Activated CD4-positive, alpha-beta T cell treated with anti-CD3 and anti-CD28 coated beads, Interleukin-2, amount 10 ng/mL, durations not matched to agents 7 days and 5 days (primary cell): ENCODE measurements around the gene AGBL1. TPM values are rescaled to one million over a fixed set of nuclear protein-coding genes. Genes with fewer than 3 reads are reported as not detected.
A peak's percentile ranks its signal among the peaks of the same experiment; 100 is the strongest.

Experiments
- CTCF ChIA-PET: fragments of 350-600 bp; sonication (Branson Sonifier 250); formaldehyde crosslinking; loops from one replicate; lab custom pipeline; 2021; ENCODE audit warnings: antibody characterized with exemption; lab: Charles Lee
- POLR2A ChIA-PET: fragments of 350-600 bp; sonication (Branson Sonifier 250); formaldehyde crosslinking; loops from one replicate; lab custom pipeline; 2021; ENCODE audit warnings: antibody characterized with exemption; lab: Charles Lee
- DNase-seq: peaks from one replicate; pipeline ENCODE4 v3.0.0-alpha.2; 2020
- H3K27ac Mint-ChIP-seq: one replicate; pipeline ENCODE4 v1.8.0; 2021; ENCODE audit warnings: mild to moderate bottlenecking, moderate library complexity, mixed read lengths
- H3K27me3 Mint-ChIP-seq: one replicate; pipeline ENCODE4 v1.8.0; 2021; ENCODE audit warnings: mixed read lengths
- H3K36me3 Mint-ChIP-seq: one replicate; pipeline ENCODE4 v1.8.0; 2021; ENCODE audit warnings: low read depth, mixed read lengths
- H3K4me1 Mint-ChIP-seq: one replicate; pipeline ENCODE4 v1.8.0; 2021; ENCODE audit warnings: mixed read lengths
- H3K4me3 Mint-ChIP-seq: one replicate; pipeline ENCODE4 v1.8.0; 2021; ENCODE audit warnings: mild to moderate bottlenecking, moderate library complexity, mixed read lengths
- H3K9me3 Mint-ChIP-seq: one replicate; pipeline ENCODE4 v1.8.0; 2021; ENCODE audit warnings: mixed read lengths
- total RNA-seq, 2 experiments: library from RNA; stranded (reverse); gene quantifications; one replicate each; pipeline ENCODE4 v1.2.3, GENCODE V29; 2021

Gene AGBL1
- total RNA-seq, 2 experiments from 2014 or later: not detected

DNA sequence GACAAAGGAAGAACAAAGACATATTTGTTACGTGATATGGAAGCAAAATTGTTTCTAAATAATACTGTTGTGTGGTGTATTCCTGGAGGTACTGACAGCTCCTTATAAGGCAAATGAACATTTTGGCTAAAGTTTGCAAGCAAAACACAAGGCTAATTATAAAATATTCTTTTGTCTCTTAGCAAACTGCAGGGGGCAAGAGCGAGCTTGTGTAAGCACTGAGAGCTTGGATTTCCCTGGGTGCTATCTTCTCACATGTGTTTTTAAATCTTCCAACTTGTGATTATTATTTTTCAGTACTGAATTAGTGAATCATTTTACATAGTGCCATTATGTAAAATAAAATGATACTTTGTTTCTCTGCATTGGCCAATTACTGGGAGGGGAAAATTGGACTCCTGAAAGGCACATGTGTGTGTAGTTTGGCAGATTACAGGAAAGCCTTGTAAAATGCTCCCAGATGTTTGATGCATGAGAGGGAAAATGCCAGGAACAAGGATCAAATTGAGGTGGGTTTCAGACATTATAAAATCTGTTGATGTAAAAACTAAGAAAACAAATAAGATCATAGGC is 611.5 kb downstream of the AGBL1 start:
- Mint-ChIP-seq H3K36me3 (no peaks in the 10 kb centered on the region), H3K27me3 (peaks cover 1% of the 10 kb centered on the region), H3K4me3 (no peak overlapping the region), H3K9me3 (peaks cover 5% of the 10 kb centered on the region), H3K27ac (no peak overlapping the region), H3K4me1 (no peaks in the 10 kb centered on the region)
- ChIA-PET POLR2A (no interaction called here), CTCF (no interaction called here)
- DNase-seq: no peak

DNA sequence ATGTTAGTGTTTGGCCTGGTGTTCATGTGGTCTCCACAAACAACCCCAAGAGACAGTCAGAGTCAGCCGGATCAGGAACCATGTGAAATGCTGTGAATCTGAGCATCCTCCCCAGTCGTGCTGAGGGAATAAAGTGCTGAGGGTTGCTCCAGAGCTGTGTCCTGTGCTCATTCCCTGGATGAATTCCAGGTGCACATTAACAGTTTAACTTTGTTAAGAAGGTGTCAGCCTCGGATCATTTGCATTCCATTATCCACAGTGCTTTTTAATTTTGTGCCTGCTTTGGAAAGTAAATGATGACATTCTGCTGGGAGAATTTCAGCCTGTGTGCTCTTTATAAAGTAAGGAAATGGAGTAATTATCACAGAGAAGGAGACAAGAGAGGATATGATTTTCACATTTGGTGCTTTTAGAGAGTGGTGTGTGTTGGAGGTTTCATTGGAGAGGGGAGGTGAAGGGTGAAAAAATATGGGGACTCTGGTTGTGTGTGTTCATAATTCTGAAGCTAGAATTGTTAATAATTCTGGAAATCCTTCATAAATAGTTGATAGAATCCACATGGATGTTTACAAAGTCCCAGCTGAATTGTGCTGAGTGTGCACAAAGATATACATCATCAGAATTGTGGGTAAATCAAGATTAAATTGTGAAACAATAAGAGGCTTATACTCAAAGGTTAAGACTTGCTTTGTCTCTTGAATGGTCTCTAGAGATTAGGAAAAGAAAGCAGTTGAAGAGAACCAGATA is 621.4 kb downstream of the AGBL1 start:
- Mint-ChIP-seq H3K27me3 (no peaks in the 10 kb centered on the region), H3K36me3 (no peaks in the 10 kb centered on the region), H3K27ac (no peak overlapping the region), H3K9me3 (peaks cover 2% of the 10 kb centered on the region), H3K4me3 (no peak overlapping the region), H3K4me1 (no peaks in the 10 kb centered on the region)
- ChIA-PET CTCF (no interaction called here), POLR2A (no interaction called here)
- no peak for DNase-seq

GRCh38 chr15:86701611-86701963 is 621.9 kb downstream of the AGBL1 start:
- no peaks in the 10 kb centered on the region for H3K4me1 Mint-ChIP-seq
- POLR2A ChIA-PET: no interaction called here
- CTCF ChIA-PET: no interaction called here
- H3K27me3 Mint-ChIP-seq: no peaks in the 10 kb centered on the region
- DNase-seq: no peak
- peaks cover 2% of the 10 kb centered on the region for H3K9me3 Mint-ChIP-seq
- no peaks in the 10 kb centered on the region for H3K36me3 Mint-ChIP-seq
- no peak overlapping the region for H3K27ac Mint-ChIP-seq
- H3K4me3 Mint-ChIP-seq: no peak overlapping the region

DNA sequence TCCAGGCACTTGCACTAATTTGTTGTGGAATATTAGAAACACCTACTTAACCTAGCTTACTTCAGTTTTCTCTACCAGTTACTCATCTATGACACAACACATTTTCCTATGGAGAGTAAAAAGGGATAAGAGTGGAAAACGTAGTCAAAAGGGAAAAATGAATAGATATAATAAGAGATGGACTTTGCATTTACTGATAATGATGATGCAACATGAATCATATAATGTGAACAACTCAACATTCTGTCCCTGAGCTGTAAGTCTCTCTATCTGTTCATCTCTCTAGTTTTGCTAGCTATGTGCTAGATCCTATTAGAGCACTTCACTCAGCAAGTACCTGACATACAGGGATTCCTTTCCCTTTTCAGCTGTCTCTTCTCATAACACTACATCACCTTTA is 627.1 kb downstream of the AGBL1 start:
- Mint-ChIP-seq H3K27ac (no peak overlapping the region), H3K9me3 (no peaks in the 10 kb centered on the region), H3K4me1 (no peaks in the 10 kb centered on the region), H3K36me3 (no peaks in the 10 kb centered on the region), H3K27me3 (no peaks in the 10 kb centered on the region), H3K4me3 (no peak overlapping the region)
- ChIA-PET CTCF (interaction anchor here (0.7 kb wide), 1 partner anchor 8 kb away, joined by 3 read pairs; no protein-coding TSS in a partner anchor), POLR2A (no interaction called here)
- no peak for DNase-seq

- no peak for DNase-seq
- Mint-ChIP-seq H3K9me3 (no peaks in the 10 kb centered on the region), H3K27me3 (no peaks in the 10 kb centered on the region), H3K4me3 (no peak overlapping the region), H3K4me1 (no peaks in the 10 kb centered on the region), H3K36me3 (no peaks in the 10 kb centered on the region), H3K27ac (no peak overlapping the region)
- CTCF ChIA-PET: no interaction called here
- POLR2A ChIA-PET: no interaction called here
Measured at GRCh38 chr15:86711476-86711875, 631.8 kb downstream of the AGBL1 start.

- no peaks in the 10 kb centered on the region for H3K9me3 Mint-ChIP-seq
- no peak overlapping the region for H3K27ac Mint-ChIP-seq
- POLR2A ChIA-PET: no interaction called here
- no peaks in the 10 kb centered on the region for H3K4me1 Mint-ChIP-seq
- H3K4me3 Mint-ChIP-seq: no peak overlapping the region
- DNase-seq: no peak
- no peaks in the 10 kb centered on the region for H3K27me3 Mint-ChIP-seq
- H3K36me3 Mint-ChIP-seq: no peaks in the 10 kb centered on the region
- CTCF ChIA-PET: interaction anchor here (1.1 kb wide), 1 partner anchor 8 kb away, joined by 3 read pairs; no protein-coding TSS in a partner anchor
Measured at GRCh38 chr15:86714241-86714640, 634.6 kb downstream of the AGBL1 start.

DNA sequence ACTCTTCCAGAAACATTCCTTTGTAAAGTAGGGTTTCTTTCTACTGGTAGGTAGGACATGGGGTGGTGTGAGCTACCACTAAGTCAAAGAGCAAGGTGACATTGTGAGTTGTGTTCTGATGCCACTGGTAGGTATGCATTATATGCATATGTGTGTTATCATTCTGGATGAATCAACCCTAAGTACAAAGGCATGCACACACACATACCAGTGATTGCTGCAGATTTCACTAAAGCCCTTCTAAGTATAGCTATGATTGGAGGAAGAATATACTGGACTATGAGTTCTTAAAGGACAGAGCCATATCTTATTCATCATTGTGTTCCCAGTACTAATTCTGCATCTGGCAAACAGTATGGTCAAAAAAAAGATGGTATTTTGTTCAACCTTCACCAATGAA is 646.0 kb downstream of the AGBL1 start:
- H3K9me3 Mint-ChIP-seq: peaks cover 5% of the 10 kb centered on the region
- ChIA-PET CTCF (no interaction called here), POLR2A (no interaction called here)

GRCh38 chr15:86735247-86736040 is 655.8 kb downstream of the AGBL1 start:
- Mint-ChIP-seq H3K4me1 (no peaks in the 10 kb centered on the region), H3K36me3 (no peaks in the 10 kb centered on the region), H3K4me3 (no peak overlapping the region), H3K27me3 (no peaks in the 10 kb centered on the region), H3K27ac (no peak overlapping the region), H3K9me3 (peaks cover 3% of the 10 kb centered on the region)
- ChIA-PET CTCF (interaction anchor here (0.7 kb wide), 1 partner anchor 114 kb away, joined by 3 read pairs; no protein-coding TSS in a partner anchor), POLR2A (interaction anchor here (0.6 kb wide), 1 partner anchor 506 kb away, joined by 3 read pairs; no protein-coding TSS in a partner anchor)
- no peak for DNase-seq

More for the DNA sequence above, 646.0 kb downstream of the AGBL1 start:
- Mint-ChIP-seq H3K36me3 (no peaks in the 10 kb centered on the region), H3K4me1 (no peaks in the 10 kb centered on the region), H3K27ac (no peak overlapping the region), H3K4me3 (no peak overlapping the region), H3K27me3 (no peaks in the 10 kb centered on the region)
- no peak for DNase-seq

GRCh38 chr15:86741917-86742316 is 662.2 kb downstream of the AGBL1 start:
- Mint-ChIP-seq H3K4me3 (no peak overlapping the region), H3K9me3 (peaks cover 3% of the 10 kb centered on the region), H3K27ac (no peak overlapping the region), H3K4me1 (no peaks in the 10 kb centered on the region), H3K36me3 (no peaks in the 10 kb centered on the region), H3K27me3 (no peaks in the 10 kb centered on the region)
- ChIA-PET POLR2A (no interaction called here), CTCF (interaction anchor here (2.5 kb wide), 1 partner anchor 117 kb away, joined by 21 read pairs; no protein-coding TSS in a partner anchor)
- no peak for DNase-seq

DNA sequence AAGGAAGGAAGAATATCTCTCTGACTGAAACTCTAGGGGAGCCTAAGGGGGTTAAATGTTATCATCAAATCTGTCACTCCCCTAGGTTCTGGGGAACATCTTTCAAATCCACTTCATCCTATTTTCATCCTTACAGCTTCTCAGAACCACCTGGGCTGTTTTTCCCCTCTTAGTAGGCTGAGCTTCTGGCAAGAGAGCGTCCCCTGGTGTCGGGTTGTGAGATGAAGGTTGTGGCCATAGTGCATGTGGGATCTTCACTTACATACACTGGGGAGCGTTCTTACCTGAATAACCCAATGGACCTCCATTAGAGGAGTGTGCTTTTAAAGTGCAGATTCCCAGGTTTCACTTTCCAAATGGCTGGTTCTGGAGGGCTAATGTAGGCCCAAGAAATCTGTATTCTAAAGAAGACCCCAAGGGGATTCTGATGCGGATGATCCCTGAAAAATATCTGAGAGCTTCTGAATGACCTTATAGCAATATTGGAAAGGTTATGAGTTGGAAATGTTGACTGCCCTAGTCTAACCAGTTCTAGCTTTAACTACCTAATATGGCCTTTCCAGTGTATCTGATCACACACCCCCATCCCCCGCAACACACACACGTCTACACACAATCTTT is 663.7 kb downstream of the AGBL1 start:
- H3K36me3 Mint-ChIP-seq: no peaks in the 10 kb centered on the region
- no peak overlapping the region for H3K4me3 Mint-ChIP-seq
- H3K4me1 Mint-ChIP-seq: no peaks in the 10 kb centered on the region
- H3K9me3 Mint-ChIP-seq: no peaks in the 10 kb centered on the region
- no peak overlapping the region for H3K27ac Mint-ChIP-seq
- ChIA-PET POLR2A (no interaction called here), CTCF (interaction anchor here (0.7 to 2.5 kb wide), 3 partner anchors 55 to 122 kb away, joined by 3 to 21 read pairs (median 6); no protein-coding TSS in a partner anchor)
- DNase-seq: peak; percentile 64
- no peaks in the 10 kb centered on the region for H3K27me3 Mint-ChIP-seq

- Mint-ChIP-seq H3K9me3 (no peaks in the 10 kb centered on the region), H3K27me3 (no peaks in the 10 kb centered on the region), H3K4me3 (no peak overlapping the region), H3K4me1 (no peaks in the 10 kb centered on the region), H3K36me3 (no peaks in the 10 kb centered on the region), H3K27ac (no peak overlapping the region)
- ChIA-PET CTCF (interaction anchor here (0.8 to 2.5 kb wide), 4 partner anchors 10 to 123 kb away, joined by 3 to 21 read pairs (median 5); no protein-coding TSS in a partner anchor), POLR2A (no interaction called here)
- DNase-seq: no peak
Measured at GRCh38 chr15:86744198-86744780, 664.6 kb downstream of the AGBL1 start.

DNA sequence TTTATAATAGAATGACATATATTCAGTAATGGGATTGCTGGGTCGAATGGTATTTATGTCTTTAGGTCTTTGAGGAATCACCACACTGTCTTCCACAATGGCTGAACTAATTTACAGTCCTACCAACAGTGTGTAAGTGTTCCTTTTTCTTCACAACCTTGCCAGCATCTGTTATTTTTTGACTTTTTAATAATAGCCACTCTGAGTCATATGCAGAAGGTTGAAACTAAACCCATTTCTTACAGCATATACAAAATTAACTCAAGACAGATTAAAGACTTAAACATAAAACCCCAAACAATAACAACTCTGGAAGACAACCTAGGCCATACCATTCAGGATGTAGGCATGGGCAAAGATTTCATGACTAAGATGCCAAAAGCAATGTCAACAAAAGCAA is 671.4 kb downstream of the AGBL1 start:
- Mint-ChIP-seq H3K27me3 (no peaks in the 10 kb centered on the region), H3K4me3 (no peak overlapping the region), H3K27ac (no peak overlapping the region), H3K36me3 (no peaks in the 10 kb centered on the region), H3K9me3 (no peaks in the 10 kb centered on the region), H3K4me1 (no peaks in the 10 kb centered on the region)
- DNase-seq: no peak
- CTCF ChIA-PET: no interaction called here
- POLR2A ChIA-PET: no interaction called here
